Mesodermal cell (in vitro differentiated cells): ENCODE results near the gene KRT79.

Experiments used
- H3K27ac ChIP-seq: 2 replicates; pipeline ENCODE4 v1.7.0; 2013; ENCODE audit warnings: mild to moderate bottlenecking, low read depth, low read length, moderate library complexity; ENCODE audit not compliant: severe bottlenecking
- H3K36me3 ChIP-seq: 2 replicates; pipeline ENCODE4 v1.7.1; 2013; ENCODE audit warnings: mild to moderate bottlenecking, low read length, moderate library complexity; ENCODE audit not compliant: control insufficient read depth, insufficient read depth
- H3K4me1 ChIP-seq: one replicate; pipeline ENCODE4 v1.7.1; 2013; ENCODE audit warnings: mild to moderate bottlenecking, low read length; ENCODE audit not compliant: insufficient read depth, control insufficient read depth, poor library complexity, severe bottlenecking
- H3K4me3 ChIP-seq: 2 replicates; pipeline ENCODE4 v1.7.0; 2013; ENCODE audit warnings: low read length, control low read depth, mild to moderate bottlenecking; ENCODE audit not compliant: insufficient read depth, poor library complexity, severe bottlenecking; ENCODE audit errors: extremely low read depth
- H3K9me3 ChIP-seq: 2 replicates; pipeline ENCODE4 v1.7.1; 2013; ENCODE audit warnings: mild to moderate bottlenecking, low read length, moderate library complexity; ENCODE audit not compliant: control insufficient read depth
- WGBS, 2 experiments: methylation state at CpG; one replicate each; pipeline ENCODE4 v1.1.5; 2013; ENCODE audit warnings: missing lambda C conversion rate in 2 of 2; ENCODE audit not compliant: insufficient coverage in 2 of 2; 5-methylcytosine and 5-hydroxymethylcytosine counted together

Gene KRT79

DNA sequence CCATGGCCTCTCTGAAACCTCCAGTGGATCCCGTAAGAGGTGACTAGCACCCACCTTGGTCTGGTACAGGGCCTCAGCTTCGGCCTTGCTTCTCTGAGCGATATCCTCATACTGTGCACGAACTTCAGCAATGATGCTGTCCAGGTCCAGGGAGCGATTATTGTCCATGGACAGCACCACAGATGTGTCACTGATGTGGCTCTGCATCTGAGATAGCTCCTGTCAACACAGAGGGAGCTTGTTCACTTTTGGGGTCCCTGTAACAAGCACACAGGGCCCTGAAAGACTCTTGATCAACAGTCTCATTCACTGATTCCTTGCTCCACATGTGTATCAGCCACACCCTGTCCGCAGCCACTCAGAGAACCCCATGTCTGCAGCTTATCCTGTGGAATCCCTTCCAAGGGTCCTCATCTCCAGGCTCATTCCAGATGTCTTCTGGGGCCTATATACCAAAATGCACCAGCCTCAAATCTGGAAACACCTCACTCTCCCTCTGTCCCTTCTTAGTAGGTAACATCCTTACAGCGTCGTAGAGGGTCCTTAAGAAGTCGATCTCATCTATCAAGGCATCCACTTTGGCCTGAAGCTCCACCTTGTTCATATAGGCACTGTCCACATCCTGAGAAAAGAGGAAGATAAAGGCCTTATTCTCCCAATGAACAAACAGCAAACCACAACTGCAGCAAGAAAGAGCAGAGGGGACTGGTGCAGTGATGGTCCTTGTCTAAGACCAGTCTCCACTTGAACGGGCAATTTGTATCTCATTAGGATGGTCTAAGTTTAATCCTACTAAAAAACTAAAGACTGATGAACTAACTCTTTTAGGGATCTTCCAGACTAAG, 41.7 kb downstream of the KRT79 start:
- H3K4me3 ChIP-seq = no peak overlapping the region
- WGBS, 2 experiments = 95% methylated on average over 9 of the region's 10 CpGs
- H3K36me3 ChIP-seq = no peaks in the 10 kb centered on the region
- H3K27ac ChIP-seq = no peak overlapping the region
- H3K4me1 ChIP-seq = peaks cover 3% of the 10 kb centered on the region
- H3K9me3 ChIP-seq = no peaks in the 10 kb centered on the region

DNA sequence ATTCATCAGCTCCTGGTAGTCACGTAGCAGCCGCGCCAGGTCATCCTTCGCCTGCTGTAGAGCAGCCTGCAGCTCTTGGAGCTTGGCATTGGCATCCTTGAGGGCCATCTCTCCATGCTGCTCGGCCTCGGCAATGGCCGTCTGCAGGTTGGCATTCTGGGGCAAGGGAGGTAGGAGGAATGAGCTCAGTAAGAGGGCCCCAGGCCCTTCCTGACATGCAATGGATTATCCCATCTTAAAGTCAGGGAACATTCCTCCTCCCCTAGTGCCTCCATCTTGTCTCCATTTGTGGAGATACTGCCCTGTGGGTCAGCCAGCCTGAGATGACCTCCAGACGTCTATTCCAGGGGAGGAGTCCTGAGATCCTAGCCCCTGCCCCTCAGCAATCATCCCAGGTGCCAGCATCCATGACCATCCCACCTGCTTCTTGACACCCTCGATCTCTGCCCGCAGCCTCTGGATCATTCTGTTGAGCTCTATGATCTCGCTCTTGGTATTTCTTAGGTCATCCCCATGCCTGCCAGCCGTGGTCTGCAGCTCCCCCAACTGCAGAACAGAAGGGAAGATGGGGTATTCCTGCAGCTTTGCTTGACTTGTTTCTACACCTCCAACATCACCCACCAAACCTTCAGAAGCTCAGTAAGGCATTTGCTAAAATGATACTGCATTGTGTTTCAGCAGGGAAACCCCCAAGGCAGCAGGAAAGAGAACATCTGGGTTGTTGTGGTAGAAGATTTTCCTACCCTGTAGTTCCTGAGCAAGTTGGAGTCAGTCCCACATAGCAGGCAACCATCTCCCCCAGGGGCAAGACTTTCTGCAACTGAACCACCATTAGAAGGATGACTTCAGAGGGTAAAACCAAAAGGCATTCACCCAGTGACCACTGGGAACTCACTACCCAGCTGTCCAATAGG, 42.6 kb downstream of the KRT79 start:
- H3K27ac ChIP-seq = no peak overlapping the region
- H3K4me3 ChIP-seq = no peak overlapping the region
- no peaks in the 10 kb centered on the region for H3K4me1 ChIP-seq
- no peaks in the 10 kb centered on the region for H3K36me3 ChIP-seq
- no peaks in the 10 kb centered on the region for H3K9me3 ChIP-seq
- WGBS, 2 experiments = 91 to 97% methylated on average over 10 to 12 of the region's 12 CpGs

GRCh38 chr12:52790427-52791270, 43.5 kb downstream of the KRT79 start:
- WGBS, 2 experiments = 90 to 93% methylated on average over 14 to 16 of the region's 19 CpGs
- no peak overlapping the region for H3K27ac ChIP-seq
- no peaks in the 10 kb centered on the region for H3K36me3 ChIP-seq
- no peaks in the 10 kb centered on the region for H3K4me1 ChIP-seq
- H3K4me3 ChIP-seq = no peak overlapping the region
- no peaks in the 10 kb centered on the region for H3K9me3 ChIP-seq

- WGBS, 2 experiments = 89 to 93% methylated on average over 41 to 48 of the region's 50 CpGs
- H3K27ac ChIP-seq = no peak overlapping the region
- H3K4me3 ChIP-seq = no peak overlapping the region
- H3K4me1 ChIP-seq = no peaks in the 10 kb centered on the region
- no peaks in the 10 kb centered on the region for H3K9me3 ChIP-seq
- H3K36me3 ChIP-seq = no peaks in the 10 kb centered on the region
Observed at GRCh38 chr12:52789637-52790426, 44.3 kb downstream of the KRT79 start.

DNA sequence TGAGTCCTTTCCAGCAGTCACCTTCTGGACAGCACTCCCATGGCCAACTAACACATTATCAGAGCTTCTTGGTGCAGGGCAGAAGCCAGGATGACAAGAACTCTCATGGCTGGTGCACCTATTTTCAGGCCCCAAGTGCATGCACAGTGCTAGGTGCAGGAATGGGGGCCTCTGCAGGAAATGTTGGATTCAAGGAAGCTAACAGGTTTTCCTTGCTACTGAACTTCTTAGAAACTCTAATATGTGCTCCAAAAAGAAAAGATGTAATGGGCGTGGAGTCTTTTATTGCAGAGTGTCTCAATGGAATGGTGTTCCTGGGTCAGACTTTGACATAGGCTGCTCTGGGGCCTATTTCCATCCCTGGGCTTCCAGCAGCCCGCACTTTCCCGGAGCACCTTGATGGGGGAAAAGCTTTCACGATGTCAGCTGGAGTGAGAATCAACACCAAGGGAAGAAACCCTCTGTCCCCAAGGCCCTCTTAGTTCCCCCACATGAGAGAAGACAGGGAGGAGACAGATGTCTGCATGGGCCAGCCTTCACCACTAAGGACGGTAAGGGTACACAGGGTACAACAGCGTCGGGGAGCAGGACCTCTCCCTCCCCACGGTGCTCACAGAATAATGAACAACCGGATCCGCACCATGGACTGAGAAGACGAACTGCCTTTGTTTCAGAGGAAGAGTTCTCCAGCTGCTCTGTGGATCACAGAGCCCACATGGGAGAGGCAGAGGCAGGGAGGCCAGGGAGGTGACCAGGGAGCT, 45.1 kb downstream of the KRT79 start:
- Histone ChIP-seq H3K4me1 (no peaks in the 10 kb centered on the region), H3K4me3 (no peak overlapping the region), H3K36me3 (no peaks in the 10 kb centered on the region), H3K27ac (no peak overlapping the region), H3K9me3 (no peaks in the 10 kb centered on the region)
- WGBS, 2 experiments = 90 to 93% methylated on average over 7 to 10 of the region's 11 CpGs

DNA sequence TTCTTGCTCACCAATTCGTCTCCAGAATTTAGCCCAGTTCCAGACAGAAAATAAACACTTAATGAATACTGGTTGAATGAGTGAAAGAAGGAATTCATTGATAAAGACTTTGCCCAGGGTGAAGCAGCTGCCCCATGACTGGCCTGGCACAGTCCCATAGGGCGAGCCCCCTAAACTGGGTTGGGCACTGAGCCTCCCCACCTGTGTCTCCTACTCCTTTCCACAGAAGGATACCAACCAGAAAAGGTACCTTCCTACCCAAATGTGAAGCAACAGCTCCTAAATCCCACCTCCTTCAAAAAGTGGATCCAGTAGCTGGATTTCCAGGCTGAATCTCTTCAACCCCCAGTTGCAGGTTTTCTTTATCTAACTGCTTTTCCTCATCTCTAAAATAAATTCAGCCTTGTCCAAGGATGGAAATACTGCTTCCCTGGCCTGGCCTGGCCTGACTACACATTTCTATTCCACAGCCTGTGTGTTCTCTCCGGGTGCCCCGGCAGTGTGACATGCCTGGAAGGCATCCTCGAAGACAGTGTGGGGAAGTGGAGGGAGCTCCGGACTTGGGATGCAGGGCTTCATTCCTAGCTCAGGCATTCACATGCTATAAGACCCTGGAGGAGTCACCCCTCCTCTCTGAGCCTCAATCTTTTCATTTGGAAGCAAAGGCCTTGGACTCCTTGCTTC, 45.8 kb downstream of the KRT79 start:
- H3K9me3 ChIP-seq = no peaks in the 10 kb centered on the region
- H3K4me3 ChIP-seq = no peak overlapping the region
- H3K36me3 ChIP-seq = no peaks in the 10 kb centered on the region
- H3K27ac ChIP-seq = no peak overlapping the region
- 82 to 88% methylated on average over 3 of the region's 6 CpGs for WGBS, 2 experiments
- H3K4me1 ChIP-seq = no peaks in the 10 kb centered on the region

DNA sequence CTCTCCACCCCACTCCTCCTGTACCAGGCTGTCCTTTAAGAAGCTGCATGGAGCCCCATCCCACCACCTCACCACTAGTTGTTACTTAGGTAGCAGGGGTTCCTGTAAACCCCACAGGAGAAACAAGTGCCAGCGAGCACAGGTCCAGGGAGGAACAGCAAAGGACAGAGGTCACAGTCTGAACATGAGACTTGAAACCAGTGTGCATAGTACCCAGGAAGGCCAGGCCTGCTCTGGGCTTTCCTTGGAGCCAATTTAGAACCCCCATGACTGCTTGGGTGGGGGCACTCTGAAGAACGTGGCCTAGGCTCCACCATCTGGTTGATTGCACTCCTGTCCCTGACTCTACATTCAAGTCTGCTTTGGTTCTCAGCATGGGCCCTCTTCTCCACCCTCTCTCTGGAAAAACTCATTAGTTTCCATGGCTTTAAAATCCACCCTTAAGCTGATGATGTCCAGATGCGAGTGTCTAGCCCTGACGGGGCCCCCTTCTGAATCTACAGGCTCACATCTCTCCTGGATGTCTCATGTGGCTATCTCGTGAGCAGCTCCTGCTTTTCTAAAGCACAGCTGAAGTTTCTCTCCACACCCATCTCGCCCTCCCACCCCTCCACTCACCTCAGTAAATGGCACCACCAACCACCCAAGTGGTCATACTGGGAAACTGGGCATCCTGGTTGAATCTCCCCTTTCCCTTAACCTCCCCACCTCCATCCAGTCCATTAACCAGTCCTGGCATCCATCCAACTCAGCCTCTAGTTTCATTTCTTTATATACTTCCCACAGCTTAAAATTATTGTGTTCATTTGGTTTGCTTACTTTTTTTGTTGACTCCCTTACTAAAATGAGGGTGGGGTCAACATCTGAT, 46.6 kb downstream of the KRT79 start:
- 79 to 83% methylated on average over 5 to 6 of the region's 6 CpGs for WGBS, 2 experiments
- Histone ChIP-seq H3K9me3 (no peaks in the 10 kb centered on the region), H3K36me3 (no peaks in the 10 kb centered on the region), H3K4me3 (no peak overlapping the region), H3K4me1 (no peaks in the 10 kb centered on the region), H3K27ac (no peak overlapping the region)

- 69 to 95% methylated on average over 2 to 3 of the region's 3 CpGs for WGBS, 2 experiments
- Histone ChIP-seq H3K4me1 (no peaks in the 10 kb centered on the region), H3K36me3 (no peaks in the 10 kb centered on the region), H3K27ac (no peak overlapping the region), H3K9me3 (no peaks in the 10 kb centered on the region), H3K4me3 (no peak overlapping the region)
Observed at GRCh38 chr12:52784909-52785308, 49.2 kb downstream of the KRT79 start.
